Tibial nerve (tissue), 4 donors: ENCODE results near the gene MAML3.

Experiments used
- CTCF ChIP-seq, 5 experiments: fragments of 200-600 bp in 3 of 5; fragments of 450-650 bp in 2 of 5; sonication (generic) in 3 of 5; IDR thresholded peaks; one replicate each; pipeline ENCODE4 v1.5.1; 2016 to 2019; ENCODE audit warnings: antibody characterized with exemption in 5 of 5, mild to moderate bottlenecking in 3 of 5, moderate library complexity in 2 of 5
- EP300 ChIP-seq, 2 donors: sonication (generic); formaldehyde crosslinking; IDR thresholded peaks; one replicate each; pipeline ENCODE4 v1.6.1; 2017; ENCODE audit warnings: antibody characterized with exemption in 2 of 2, mild to moderate bottlenecking in 1 of 2
- POLR2A ChIP-seq, 2 donors: fragments of 450-650 bp; IDR thresholded peaks; one replicate each; pipeline ENCODE4 v1.6.1; 2017; ENCODE audit warnings: antibody characterized with exemption in 2 of 2, mild to moderate bottlenecking in 2 of 2, moderate library complexity in 2 of 2

DNA sequence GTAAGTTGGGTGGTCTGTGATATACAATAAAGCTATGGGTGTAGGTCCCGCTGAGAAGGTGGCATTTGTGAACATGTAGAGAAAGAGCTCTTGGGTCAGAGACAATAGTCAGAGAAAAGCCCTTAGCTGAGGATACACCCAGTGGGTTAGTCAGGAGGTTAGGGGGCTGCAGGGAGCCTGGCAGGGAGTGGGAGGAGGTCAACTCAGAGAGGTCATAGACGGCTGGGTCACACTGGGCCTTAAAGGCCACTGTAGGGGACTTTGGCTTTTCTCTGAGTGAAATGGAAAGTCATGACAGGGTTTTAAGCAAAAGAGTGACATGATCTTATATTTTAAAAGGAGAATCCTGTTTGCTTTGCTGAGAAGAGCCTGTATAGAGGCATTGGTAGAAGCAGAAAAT lies 471.7 kb downstream of the MAML3 start:
- TF ChIP-seq CTCF (IDR thresholded peaks at IDR 0.05): no peak
- TF ChIP-seq POLR2A (IDR thresholded peaks at IDR 0.05): no peak
- no peak for TF ChIP-seq EP300 (IDR thresholded peaks at IDR 0.05)
